ENCODE data around the gene ZNF664. TPM values are rescaled to one million over a fixed set of nuclear protein-coding genes. Genes with fewer than 3 reads are reported as not detected.

The ZNF664 gene
- total and polyA plus RNA-seq, 10 donors, result 12.0 to 53.4 (median 41.7) TPM

- H3K27me3 ChIP-seq (replicated peaks in 1 of 7), result no peaks in the 10 kb centered on the region
- peaks cover 0 to 40% (median 3%) of the 10 kb centered on the region in 6 donors for H3K36me3 ChIP-seq
- no peaks in the 10 kb centered on the region for H3K9me3 ChIP-seq
- DNase-seq, result no peak
- TF ChIP-seq CTCF (IDR thresholded peaks at IDR 0.05 in 8 of 11, conservative IDR thresholded peaks at IDR 0.05 in 3 of 11) (no peak), POLR2A (IDR thresholded peaks at IDR 0.05) (no peak), POLR2AphosphoS5 (IDR thresholded peaks at IDR 0.05) (no peak)
- H3K4me1 ChIP-seq, result peaks cover 0 to 10% (median 0%) of the 10 kb centered on the region in 6 donors
- no peak overlapping the region for H3K27ac ChIP-seq
- intact Hi-C loops (cut with DNase I; ENCODE audit: low total_unique reads), result no loop called here
- H3K4me3 ChIP-seq, result no peak overlapping the region
- WGBS, 5 donors, result 95 to 96% (median 95%) methylated on average over 11 of the region's 11 CpGs
Observed at GRCh38 chr12:123948401-123948795, 24.6 kb upstream of the ZNF664 start.

- no peak for DNase-seq
- no peak for TF ChIP-seq POLR2A (IDR thresholded peaks at IDR 0.05)
- no peak for TF ChIP-seq CTCF (IDR thresholded peaks at IDR 0.05 in 8 of 11, conservative IDR thresholded peaks at IDR 0.05 in 3 of 11)
- TF ChIP-seq POLR2AphosphoS5 (IDR thresholded peaks at IDR 0.05), result no peak
- no peaks in the 10 kb centered on the region for H3K9me3 ChIP-seq
- 88 to 94% (median 90%) methylated on average over 19 of the region's 19 CpGs for WGBS, 5 donors
- no peak overlapping the region for H3K27ac ChIP-seq
- no peaks in the 10 kb centered on the region for H3K27me3 ChIP-seq (replicated peaks in 1 of 7)
- peaks cover 0 to 10% (median 0%) of the 10 kb centered on the region in 6 donors for H3K4me1 ChIP-seq
- no peak overlapping the region for H3K4me3 ChIP-seq
- peaks cover 0 to 35% (median 3%) of the 10 kb centered on the region in 6 donors for H3K36me3 ChIP-seq
- intact Hi-C loops (cut with DNase I; ENCODE audit: low total_unique reads), result no loop called here
Observed at GRCh38 chr12:123948796-123949769, 23.9 kb upstream of the ZNF664 start.

GRCh38 chr12:123949770-123950165, 23.2 kb upstream of the ZNF664 start:
- DNase-seq, result no peak
- no peak overlapping the region for H3K27ac ChIP-seq
- no peak for TF ChIP-seq POLR2A (IDR thresholded peaks at IDR 0.05)
- TF ChIP-seq POLR2AphosphoS5 (IDR thresholded peaks at IDR 0.05), result no peak
- TF ChIP-seq CTCF (IDR thresholded peaks at IDR 0.05 in 8 of 11, conservative IDR thresholded peaks at IDR 0.05 in 3 of 11), result no peak
- H3K9me3 ChIP-seq, result no peaks in the 10 kb centered on the region
- peaks cover 0 to 10% (median 0%) of the 10 kb centered on the region in 6 donors for H3K4me1 ChIP-seq
- no peaks in the 10 kb centered on the region for H3K27me3 ChIP-seq (replicated peaks in 1 of 7)
- peaks cover 0 to 28% (median 3%) of the 10 kb centered on the region in 6 donors for H3K36me3 ChIP-seq
- intact Hi-C loops (cut with DNase I; ENCODE audit: low total_unique reads), result no loop called here
- H3K4me3 ChIP-seq, result no peak overlapping the region
- WGBS, 5 donors, result 91 to 95% (median 94%) methylated on average over 15 of the region's 15 CpGs

All from spleen (tissue), 11 donors.